Activated CD4-positive, CD25-positive, alpha-beta regulatory T cell (primary cell): ENCODE measurements around the gene PLXNA4.

Experiments used
- DNase-seq, 4 experiments: peaks; one replicate each; lab custom pipeline; 2025; lab: John Stamatoyannopoulos, UW

PLXNA4 gene

GRCh38 chr7:132113536-132114371 is 462.5 kb downstream of the PLXNA4 start:
- no peak for DNase-seq

- DNase-seq: no peak
Measured at GRCh38 chr7:132112657-132113056, 463.6 kb downstream of the PLXNA4 start.

GRCh38 chr7:132112106-132112505 is 464.2 kb downstream of the PLXNA4 start:
- no peak for DNase-seq

GRCh38 chr7:132110692-132111091 is 465.6 kb downstream of the PLXNA4 start:
- DNase-seq: no peak

GRCh38 chr7:132109769-132110168 is 466.5 kb downstream of the PLXNA4 start:
- no peak for DNase-seq

GRCh38 chr7:132108563-132108962 is 467.7 kb downstream of the PLXNA4 start:
- no peak for DNase-seq

GRCh38 chr7:132106491-132106890 is 469.8 kb downstream of the PLXNA4 start:
- no peak for DNase-seq

GRCh38 chr7:132105096-132105495 is 471.2 kb downstream of the PLXNA4 start:
- DNase-seq: no peak

GRCh38 chr7:132103718-132104117 is 472.6 kb downstream of the PLXNA4 start:
- no peak for DNase-seq

GRCh38 chr7:132102942-132103341 is 473.3 kb downstream of the PLXNA4 start:
- no peak for DNase-seq

GRCh38 chr7:132102391-132102790 is 473.9 kb downstream of the PLXNA4 start:
- DNase-seq: no peak

- DNase-seq: no peak
Measured at GRCh38 chr7:132100981-132101380, 475.3 kb downstream of the PLXNA4 start.

- DNase-seq: no peak
Measured at GRCh38 chr7:132100483-132100882, 475.8 kb downstream of the PLXNA4 start.

- DNase-seq: no peak
Measured at GRCh38 chr7:132099163-132099562, 477.1 kb downstream of the PLXNA4 start.

- DNase-seq: no peak
Measured at GRCh38 chr7:132098327-132098726, 477.9 kb downstream of the PLXNA4 start.

- no peak for DNase-seq
Measured at GRCh38 chr7:132097550-132098134, 478.6 kb downstream of the PLXNA4 start.

- no peak for DNase-seq
Measured at GRCh38 chr7:132095111-132095765, 481.0 kb downstream of the PLXNA4 start.

- DNase-seq: no peak
Measured at GRCh38 chr7:132092106-132092505, 484.2 kb downstream of the PLXNA4 start.

- no peak for DNase-seq
Measured at GRCh38 chr7:132091706-132092105, 484.6 kb downstream of the PLXNA4 start.

- no peak for DNase-seq
Measured at GRCh38 chr7:132090444-132090843, 485.8 kb downstream of the PLXNA4 start.

GRCh38 chr7:132089356-132089755 is 486.9 kb downstream of the PLXNA4 start:
- DNase-seq: no peak

- DNase-seq: no peak
Measured at GRCh38 chr7:132087421-132087820, 488.8 kb downstream of the PLXNA4 start.

GRCh38 chr7:132084776-132085388 is 491.4 kb downstream of the PLXNA4 start:
- no peak for DNase-seq
